NCI-H187 (cell line): ENCODE measurements around the gene CCDC88C.
A peak's percentile ranks its signal among the peaks of the same experiment; 100 is the strongest.

Experiments
- DNase-seq, 2 experiments: peaks; one replicate each; lab custom pipeline; 2025; lab: John Stamatoyannopoulos, UW

The CCDC88C gene

GRCh38 chr14:91377700-91378652 lies 39.6 kb downstream of the CCDC88C start:
- no peak for DNase-seq

DNA sequence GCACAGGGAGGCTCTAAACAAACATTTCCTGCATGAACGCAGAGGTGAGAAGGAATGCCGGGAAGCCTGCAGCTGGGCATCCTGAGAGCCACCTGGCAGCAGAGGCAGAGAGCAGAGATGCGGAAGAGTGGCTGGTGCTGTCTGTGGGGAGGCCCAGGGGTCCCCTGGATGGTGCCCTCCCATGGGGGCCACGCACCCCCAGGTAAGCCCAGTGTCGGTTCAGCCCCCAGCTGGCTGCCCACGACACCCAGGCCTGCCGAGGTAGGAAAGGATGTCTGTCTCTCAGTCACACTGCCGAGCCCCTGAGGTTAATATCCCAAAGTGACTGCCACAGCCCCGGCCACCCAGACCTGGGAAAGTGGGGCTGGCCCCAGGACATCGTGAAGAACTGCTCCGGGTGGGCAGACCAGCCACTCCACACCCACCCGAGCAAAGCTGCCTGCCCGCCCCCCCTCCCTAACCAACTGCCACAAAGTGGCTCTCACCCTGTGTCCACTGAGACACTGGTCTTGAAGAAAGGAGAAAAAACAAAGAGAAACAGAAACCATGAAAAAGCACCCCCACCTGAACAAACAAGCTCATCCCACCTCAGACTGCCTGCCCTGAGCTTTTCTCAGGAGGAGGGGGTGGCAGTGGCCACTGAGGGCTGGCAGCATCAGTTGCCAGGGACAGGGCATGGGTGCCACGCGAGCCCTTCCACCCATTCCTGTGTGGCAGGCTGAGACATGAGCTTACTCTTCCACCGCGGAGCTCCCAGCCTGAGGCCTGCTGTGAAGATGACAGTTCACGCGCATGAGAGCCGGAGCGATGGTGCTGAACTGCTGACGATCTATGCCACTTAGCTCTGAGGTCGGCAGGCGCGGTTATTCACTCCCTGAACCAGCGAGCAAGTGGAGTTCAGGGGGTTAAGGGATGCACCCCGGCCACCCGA lies 40.8 kb downstream of the CCDC88C start:
- DNase-seq: peak in 1 of 2 experiments; percentile 52

DNA sequence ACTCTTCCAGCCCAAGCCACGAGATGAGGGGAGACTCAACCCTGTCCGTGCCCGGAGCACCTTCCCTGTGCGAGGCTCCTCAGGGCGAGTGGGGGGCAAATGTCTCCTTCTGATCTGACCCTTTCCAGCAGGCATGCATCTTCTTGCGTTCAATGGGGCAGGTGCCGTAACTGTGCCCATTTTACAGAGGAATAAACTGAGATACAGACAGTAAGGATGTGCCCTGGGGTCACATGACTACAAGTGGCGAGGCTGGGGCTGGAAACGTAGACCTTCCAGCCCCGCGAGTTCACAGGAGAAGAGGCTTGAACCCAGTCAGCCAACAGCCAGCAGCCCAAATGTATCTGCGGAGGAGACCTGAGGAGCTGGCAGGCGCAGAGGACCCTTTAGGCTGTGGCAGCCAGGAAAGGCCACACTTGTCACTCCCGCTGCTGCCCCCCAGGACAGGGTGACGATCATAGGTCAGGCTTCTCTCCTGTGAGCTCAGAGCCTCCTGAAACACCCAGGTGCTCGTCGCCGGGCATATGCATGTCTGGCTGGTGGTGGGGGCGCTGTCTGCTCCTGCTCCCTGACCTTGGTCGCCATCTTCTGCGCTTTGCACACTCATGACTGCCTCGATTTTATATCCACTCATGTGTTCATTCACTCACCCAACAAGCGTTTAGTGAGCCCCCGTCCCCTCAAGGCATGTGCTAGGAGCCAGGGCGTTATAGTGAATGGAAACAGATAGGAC lies 41.7 kb downstream of the CCDC88C start:
- no peak for DNase-seq

- DNase-seq: peak; percentile 68 to 82
Observed at GRCh38 chr14:91374879-91375702, 42.5 kb downstream of the CCDC88C start.

DNA sequence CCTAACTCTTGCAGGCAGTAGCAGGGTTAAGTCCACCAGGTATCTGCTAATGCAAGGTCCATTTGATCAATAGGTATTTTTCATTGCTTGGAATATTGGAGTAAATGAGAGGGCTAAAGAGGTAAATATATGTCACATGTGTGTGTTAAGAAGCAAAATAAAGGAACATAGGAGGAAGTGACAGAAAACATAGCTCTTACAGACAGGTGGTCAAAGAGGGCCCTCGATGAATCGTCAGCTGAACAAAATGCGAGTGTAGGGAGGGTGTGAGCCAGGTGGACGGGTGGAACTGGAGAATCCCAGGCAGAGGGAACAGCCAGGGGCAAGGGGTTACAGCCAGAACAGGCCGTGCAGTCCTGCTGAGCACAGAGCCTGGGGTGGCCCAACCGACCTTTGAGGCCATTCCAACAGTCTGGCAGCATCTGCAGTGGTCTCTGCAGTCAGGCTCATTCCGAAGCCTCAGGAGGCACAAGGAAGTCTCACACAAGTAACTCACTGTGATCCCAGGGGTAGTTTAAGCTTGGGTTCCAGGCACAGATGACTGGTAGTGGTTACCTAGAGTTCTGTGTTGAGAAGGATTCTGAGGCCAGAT lies 43.2 kb downstream of the CCDC88C start:
- DNase-seq: no peak

- no peak for DNase-seq
Observed at GRCh38 chr14:91373591-91374254, 43.9 kb downstream of the CCDC88C start.

GRCh38 chr14:91372671-91373495 lies 44.7 kb downstream of the CCDC88C start:
- DNase-seq: peak; percentile 45 to 78

GRCh38 chr14:91371990-91372375 lies 45.6 kb downstream of the CCDC88C start:
- no peak for DNase-seq

- DNase-seq: no peak
Observed at GRCh38 chr14:91371011-91371989, 46.3 kb downstream of the CCDC88C start.

GRCh38 chr14:91369628-91370445 lies 47.8 kb downstream of the CCDC88C start:
- peak; percentile 89 to 91 for DNase-seq

- peak; percentile 66 to 70 for DNase-seq
Observed at GRCh38 chr14:91368776-91369416, 48.7 kb downstream of the CCDC88C start.

DNA sequence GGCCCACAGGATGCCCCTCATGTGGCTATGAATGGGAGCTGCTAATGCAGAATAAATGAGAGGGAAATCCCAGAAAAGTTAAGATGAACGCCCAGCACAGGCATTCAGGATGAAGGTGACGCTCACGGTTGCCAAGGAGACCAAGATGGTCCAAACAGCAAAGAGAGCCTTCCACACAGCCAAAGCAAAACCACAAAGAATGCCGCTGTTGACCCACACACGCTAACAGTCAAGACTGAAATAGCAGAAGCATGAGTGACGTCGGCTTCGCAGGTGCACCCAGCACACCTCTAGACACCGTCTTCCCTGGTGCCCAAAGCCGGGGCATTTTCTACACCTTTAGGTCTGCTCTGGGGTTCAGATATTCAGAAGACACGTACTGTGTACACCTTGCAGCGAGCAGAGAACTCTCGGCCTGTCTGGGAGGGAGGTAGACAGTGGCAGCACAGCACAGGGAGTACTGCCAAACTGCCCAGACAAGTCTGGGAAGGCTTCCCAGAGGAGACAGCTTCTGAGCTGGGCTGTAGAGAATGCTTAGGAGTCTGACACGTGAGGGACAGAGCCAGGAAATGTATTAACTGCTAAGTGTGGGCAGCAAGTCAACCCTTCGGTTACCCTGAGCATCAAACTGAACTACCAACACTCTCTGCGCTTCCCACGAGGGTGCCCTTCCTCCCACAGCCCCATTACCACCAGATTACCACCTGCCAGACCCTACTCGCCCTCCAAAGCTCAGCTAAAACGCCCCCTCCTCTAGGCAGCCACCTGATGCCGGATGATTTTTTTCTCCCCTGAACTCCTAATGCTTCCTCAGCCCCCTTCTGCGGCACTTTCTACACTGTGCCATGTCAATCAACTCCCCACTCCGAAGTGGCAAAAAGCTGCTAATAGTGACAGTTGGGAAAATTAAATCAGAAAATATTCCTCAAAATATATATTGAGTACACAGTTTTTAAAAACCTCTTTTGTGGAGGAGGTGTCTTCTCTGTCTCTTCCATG lies 50.1 kb downstream of the CCDC88C start:
- peak; percentile 63 to 71 for DNase-seq

GRCh38 chr14:91366749-91367148 lies 50.9 kb downstream of the CCDC88C start:
- DNase-seq: no peak

- DNase-seq: no peak
Observed at GRCh38 chr14:91365552-91365951, 52.1 kb downstream of the CCDC88C start.
